GM18511 (cell line): ENCODE results near the gene KRTAP5-6.

Experiments used
- ATAC-seq: cut with Tn5 transposase; IDR thresholded peaks from one replicate; pipeline ENCODE4 v1.9.1; 2021; ENCODE audit warnings: mild to moderate bottlenecking, moderate library complexity; ENCODE audit not compliant: unreplicated experiment

Gene KRTAP5-6

GRCh38 chr11:1701091-1701807 lies 4.3 kb downstream of the KRTAP5-6 start:
- no peak for ATAC-seq

- no peak for ATAC-seq
Observed at GRCh38 chr11:1702506-1702905, 5.5 kb downstream of the KRTAP5-6 start.

GRCh38 chr11:1703146-1703545 lies 6.2 kb downstream of the KRTAP5-6 start:
- no peak for ATAC-seq

GRCh38 chr11:1705126-1706052 lies 8.4 kb downstream of the KRTAP5-6 start:
- ATAC-seq, result no peak

- no peak for ATAC-seq
Observed at GRCh38 chr11:1706634-1707400, 9.8 kb downstream of the KRTAP5-6 start.

GRCh38 chr11:1707751-1708150 lies 10.8 kb downstream of the KRTAP5-6 start:
- no peak for ATAC-seq

- ATAC-seq, result no peak
Observed at GRCh38 chr11:1708716-1709115, 11.7 kb downstream of the KRTAP5-6 start.

GRCh38 chr11:1714908-1715885 lies 18.2 kb downstream of the KRTAP5-6 start:
- ATAC-seq, result no peak

- ATAC-seq, result no peak
Observed at GRCh38 chr11:1717745-1718144, 20.8 kb downstream of the KRTAP5-6 start.

- no peak for ATAC-seq
Observed at GRCh38 chr11:1718326-1718725, 21.3 kb downstream of the KRTAP5-6 start.

GRCh38 chr11:1719781-1720180 lies 22.8 kb downstream of the KRTAP5-6 start:
- no peak for ATAC-seq

- no peak for ATAC-seq
Observed at GRCh38 chr11:1727096-1727690, 30.2 kb downstream of the KRTAP5-6 start.

- ATAC-seq, result no peak
Observed at GRCh38 chr11:1727861-1728260, 30.9 kb downstream of the KRTAP5-6 start.

GRCh38 chr11:1728301-1728700 lies 31.3 kb downstream of the KRTAP5-6 start:
- ATAC-seq, result no peak

- ATAC-seq, result no peak
Observed at GRCh38 chr11:1728931-1729691, 32.1 kb downstream of the KRTAP5-6 start.

- no peak for ATAC-seq
Observed at GRCh38 chr11:1729692-1730011, 32.7 kb downstream of the KRTAP5-6 start.

- ATAC-seq, result no peak
Observed at GRCh38 chr11:1730059-1730629, 33.1 kb downstream of the KRTAP5-6 start.

- no peak for ATAC-seq
Observed at GRCh38 chr11:1731451-1732059, 34.6 kb downstream of the KRTAP5-6 start.
